HG02852 (cell line): Measurements from ENCODE around the gene SPINT1.

Experiments
- ATAC-seq: cut with Tn5 transposase; IDR thresholded peaks from one replicate; pipeline ENCODE4 v1.9.1; 2021; ENCODE audit warnings: mild to moderate bottlenecking, moderate library complexity; ENCODE audit not compliant: unreplicated experiment

SPINT1 gene

GRCh38 chr15:40828447-40829036 lies 15.3 kb upstream of the SPINT1 start, which contains the start of gene PPP1R14D:
Gene PPP1R14D (minus strand): TSS chr15:40828708. CDS start chr15:40828641, 67 bp downstream.
- ATAC-seq = no peak

GRCh38 chr15:40829115-40829514 lies 14.7 kb upstream of the SPINT1 start:
- ATAC-seq = no peak

GRCh38 chr15:40830884-40831283 lies 13.0 kb upstream of the SPINT1 start:
- no peak for ATAC-seq

- ATAC-seq = no peak
Observed at GRCh38 chr15:40831861-40832260, 12.0 kb upstream of the SPINT1 start.

GRCh38 chr15:40832903-40833302 lies 10.9 kb upstream of the SPINT1 start:
- no peak for ATAC-seq

- ATAC-seq = no peak
Observed at GRCh38 chr15:40836020-40836419, 7.8 kb upstream of the SPINT1 start.

GRCh38 chr15:40838756-40839155 lies 5.1 kb upstream of the SPINT1 start:
- ATAC-seq = no peak

GRCh38 chr15:40841741-40842140 lies 2.1 kb upstream of the SPINT1 start:
- ATAC-seq = no peak

- ATAC-seq = no peak
Observed at GRCh38 chr15:40843261-40843884, 475 bp upstream of the SPINT1 start.

- no peak for ATAC-seq
Observed at GRCh38 chr15:40844696-40845030, 815 bp downstream of the SPINT1 start.

GRCh38 chr15:40845036-40845435 lies 1.2 kb downstream of the SPINT1 start:
- ATAC-seq = no peak

- no peak for ATAC-seq
Observed at GRCh38 chr15:40845511-40846284, 1.9 kb downstream of the SPINT1 start.

- no peak for ATAC-seq
Observed at GRCh38 chr15:40846841-40847222, 3.0 kb downstream of the SPINT1 start.

GRCh38 chr15:40847223-40847961 lies 3.5 kb downstream of the SPINT1 start:
- ATAC-seq = peak; percentile 59

GRCh38 chr15:40850576-40851112 lies 6.8 kb downstream of the SPINT1 start:
- ATAC-seq = no peak

GRCh38 chr15:40852529-40852928 lies 8.7 kb downstream of the SPINT1 start:
- ATAC-seq = no peak

GRCh38 chr15:40853241-40853890 lies 9.5 kb downstream of the SPINT1 start:
- no peak for ATAC-seq

GRCh38 chr15:40854161-40854560 lies 10.3 kb downstream of the SPINT1 start:
- ATAC-seq = no peak

GRCh38 chr15:40855706-40856234 lies 11.9 kb downstream of the SPINT1 start:
- no peak for ATAC-seq

- no peak for ATAC-seq
Observed at GRCh38 chr15:40856746-40857145, 12.9 kb downstream of the SPINT1 start.
